ENCODE measurements around the gene EFNA5.

The EFNA5 gene

GRCh38 chr5:107381189-107381856 is 289.4 kb downstream of the EFNA5 start:
- DNase-seq = no peak

GRCh38 chr5:107380654-107381053 is 290.1 kb downstream of the EFNA5 start:
- DNase-seq = no peak

- DNase-seq = no peak
These were observed 292.4 kb downstream of the EFNA5 start for GRCh38 chr5:107378218-107378899.

GRCh38 chr5:107377277-107377609 is 293.5 kb downstream of the EFNA5 start:
- DNase-seq = no peak

GRCh38 chr5:107376546-107377276 is 294.0 kb downstream of the EFNA5 start:
- DNase-seq = no peak

GRCh38 chr5:107373549-107374263 is 297.0 kb downstream of the EFNA5 start:
- DNase-seq = no peak

GRCh38 chr5:107372723-107373450 is 297.9 kb downstream of the EFNA5 start:
- DNase-seq = no peak

- no peak for DNase-seq
These were observed 300.3 kb downstream of the EFNA5 start for GRCh38 chr5:107370396-107370968.

- no peak for DNase-seq
These were observed 301.1 kb downstream of the EFNA5 start for GRCh38 chr5:107369622-107370021.

- no peak for DNase-seq
These were observed 302.1 kb downstream of the EFNA5 start for GRCh38 chr5:107368615-107369014.

- no peak for DNase-seq
These were observed 302.8 kb downstream of the EFNA5 start for GRCh38 chr5:107367939-107368338.

GRCh38 chr5:107367480-107367879 is 303.3 kb downstream of the EFNA5 start:
- no peak for DNase-seq

- DNase-seq = no peak
These were observed 305.2 kb downstream of the EFNA5 start for GRCh38 chr5:107365320-107366109.

GRCh38 chr5:107364443-107365319 is 306.1 kb downstream of the EFNA5 start:
- no peak for DNase-seq

GRCh38 chr5:107363768-107364167 is 307.0 kb downstream of the EFNA5 start:
- DNase-seq = no peak

GRCh38 chr5:107361945-107362344 is 308.8 kb downstream of the EFNA5 start:
- DNase-seq = no peak

GRCh38 chr5:107359916-107360234 is 310.9 kb downstream of the EFNA5 start:
- no peak for DNase-seq

- DNase-seq = no peak
These were observed 311.5 kb downstream of the EFNA5 start for GRCh38 chr5:107359033-107359915.

- DNase-seq = no peak
These were observed 313.8 kb downstream of the EFNA5 start for GRCh38 chr5:107356891-107357290.

- DNase-seq = no peak
These were observed 318.2 kb downstream of the EFNA5 start for GRCh38 chr5:107352576-107352975.
